ENCODE measurements around the gene RPS6KA1. TPM values are rescaled to one million over a fixed set of nuclear protein-coding genes. Genes with fewer than 3 reads are reported as not detected.

Gene RPS6KA1
- total RNA-seq, 4 donors from 2014 or later = 3.5 to 8.5 (median 6.2) TPM

DNA sequence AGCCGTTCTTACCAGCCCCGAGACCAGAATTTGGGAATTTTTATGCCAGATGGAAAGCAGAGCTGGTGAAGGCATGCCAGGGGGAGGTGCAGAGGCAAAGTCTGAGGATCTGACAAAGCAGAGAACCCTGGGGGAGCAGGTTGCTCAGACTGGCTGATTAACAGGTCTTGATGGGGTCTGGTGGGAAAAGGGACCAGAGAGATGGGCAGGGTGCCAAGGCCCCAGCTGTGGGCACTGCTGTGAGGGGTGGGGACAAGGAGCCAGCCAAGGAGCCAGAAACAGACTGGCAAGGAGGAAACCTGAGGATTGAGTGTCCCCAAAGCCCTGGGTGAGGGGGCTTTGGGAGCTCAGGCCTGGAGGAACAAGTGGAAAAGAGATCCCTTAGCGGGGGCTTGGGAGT is 21.4 kb downstream of the RPS6KA1 start:
- WGBS, 2 donors (ENCODE audit: low coverage in 1 of 2) = 90% methylated on average over 3 of the region's 3 CpGs; no CpG with 5 or more reads in 1 of the 2 donors
- no peak for ATAC-seq
- H3K27me3 ChIP-seq = peaks cover 7% of the 10 kb centered on the region
- H3K4me1 ChIP-seq = no peaks in the 10 kb centered on the region
- H3K9me3 ChIP-seq = no peaks in the 10 kb centered on the region
- no peak for TF ChIP-seq EP300 (IDR thresholded peaks at IDR 0.05)
- no peak for TF ChIP-seq POLR2AphosphoS5 (IDR thresholded peaks at IDR 0.05)
- TF ChIP-seq POLR2A (IDR thresholded peaks at IDR 0.05) = no peak
- TF ChIP-seq, protein P1, sequence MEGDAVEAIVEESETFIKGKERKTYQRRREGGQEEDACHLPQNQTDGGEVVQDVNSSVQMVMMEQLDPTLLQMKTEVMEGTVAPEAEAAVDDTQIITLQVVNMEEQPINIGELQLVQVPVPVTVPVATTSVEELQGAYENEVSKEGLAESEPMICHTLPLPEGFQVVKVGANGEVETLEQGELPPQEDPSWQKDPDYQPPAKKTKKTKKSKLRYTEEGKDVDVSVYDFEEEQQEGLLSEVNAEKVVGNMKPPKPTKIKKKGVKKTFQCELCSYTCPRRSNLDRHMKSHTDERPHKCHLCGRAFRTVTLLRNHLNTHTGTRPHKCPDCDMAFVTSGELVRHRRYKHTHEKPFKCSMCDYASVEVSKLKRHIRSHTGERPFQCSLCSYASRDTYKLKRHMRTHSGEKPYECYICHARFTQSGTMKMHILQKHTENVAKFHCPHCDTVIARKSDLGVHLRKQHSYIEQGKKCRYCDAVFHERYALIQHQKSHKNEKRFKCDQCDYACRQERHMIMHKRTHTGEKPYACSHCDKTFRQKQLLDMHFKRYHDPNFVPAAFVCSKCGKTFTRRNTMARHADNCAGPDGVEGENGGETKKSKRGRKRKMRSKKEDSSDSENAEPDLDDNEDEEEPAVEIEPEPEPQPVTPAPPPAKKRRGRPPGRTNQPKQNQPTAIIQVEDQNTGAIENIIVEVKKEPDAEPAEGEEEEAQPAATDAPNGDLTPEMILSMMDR (IDR thresholded peaks at IDR 0.05) = no peak
- H3K27ac ChIP-seq = no peak overlapping the region
- H3K36me3 ChIP-seq = peaks cover 0 to 5% of the 10 kb centered on the region in 2 donors
- H3K4me3 ChIP-seq = no peak overlapping the region

DNA sequence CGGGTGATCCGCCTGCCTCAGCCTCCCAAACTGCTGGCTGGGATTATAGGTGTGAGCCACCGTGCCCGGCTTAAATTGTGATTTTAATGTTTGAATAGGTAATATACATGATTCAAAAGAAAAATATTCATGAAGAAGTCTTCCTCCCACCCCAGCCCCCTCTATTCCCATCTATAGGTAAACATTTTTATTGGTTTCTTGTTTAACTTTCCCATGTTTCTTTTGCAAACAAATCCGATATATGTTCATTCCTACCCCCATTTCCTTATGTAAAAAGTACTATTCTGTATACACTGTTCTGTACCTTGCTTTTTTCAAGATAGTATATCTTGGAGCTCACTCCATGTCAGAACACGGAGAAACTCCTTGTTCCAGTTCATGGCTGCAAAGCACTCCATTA is 23.2 kb downstream of the RPS6KA1 start:
- TF ChIP-seq, protein P1 (IDR thresholded peaks at IDR 0.05) = no peak
- no peak for TF ChIP-seq EP300 (IDR thresholded peaks at IDR 0.05)
- TF ChIP-seq POLR2A (IDR thresholded peaks at IDR 0.05) = no peak
- WGBS, 2 donors (ENCODE audit: low coverage in 1 of 2) = 84 to 93% methylated on average over 5 to 6 of the region's 6 CpGs

DNA sequence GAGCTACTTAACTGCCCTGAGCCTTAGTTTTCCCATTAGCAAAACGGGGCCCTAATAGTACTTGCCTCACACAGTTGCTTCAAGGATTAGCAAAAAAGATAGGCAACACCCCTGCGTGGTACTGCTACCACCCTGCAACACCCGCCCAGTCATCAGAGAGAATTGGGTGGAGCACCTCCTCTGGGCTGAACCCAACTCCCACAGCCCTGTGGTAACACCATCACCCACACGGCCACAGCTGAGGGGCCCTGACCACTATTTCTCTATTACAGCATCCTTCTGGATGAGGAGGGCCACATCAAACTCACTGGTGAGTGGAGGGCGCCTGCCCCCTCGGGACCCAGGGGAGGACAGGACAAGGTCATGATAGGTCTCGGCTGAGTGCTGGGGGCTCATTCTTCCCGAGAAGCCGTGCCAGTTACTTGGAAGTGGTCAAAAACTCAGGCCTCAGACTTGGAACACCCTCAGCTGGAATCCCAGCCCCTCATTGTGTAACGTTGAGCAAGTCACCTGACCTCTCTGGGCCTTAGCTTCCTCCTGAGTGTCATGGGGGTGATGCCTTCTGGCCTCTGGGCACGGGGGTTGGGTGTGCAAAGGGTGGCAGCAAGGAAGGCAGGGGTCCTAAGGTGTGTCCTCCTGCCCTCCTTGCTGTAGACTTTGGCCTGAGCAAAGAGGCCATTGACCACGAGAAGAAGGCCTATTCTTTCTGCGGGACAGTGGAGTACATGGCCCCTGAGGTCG is 24.6 kb downstream of the RPS6KA1 start:
- no peak for ATAC-seq
- WGBS, 2 donors (ENCODE audit: low coverage in 1 of 2) = 80% methylated on average over 1 of the region's 14 CpGs; no CpG with 5 or more reads in 1 of the 2 donors
- Histone ChIP-seq H3K4me3 (no peak overlapping the region), H3K9me3 (no peaks in the 10 kb centered on the region), H3K36me3 (peaks cover 0 to 5% of the 10 kb centered on the region in 2 donors), H3K27me3 (no peaks in the 10 kb centered on the region), H3K27ac (no peak overlapping the region), H3K4me1 (no peaks in the 10 kb centered on the region)
- TF ChIP-seq POLR2AphosphoS5 (IDR thresholded peaks at IDR 0.05) (no peak), EP300 (IDR thresholded peaks at IDR 0.05) (no peak)
- TF ChIP-seq, protein P1 (IDR thresholded peaks at IDR 0.05) = no peak

More for the DNA sequence above, 23.2 kb downstream of the RPS6KA1 start:
- peaks cover 0 to 5% of the 10 kb centered on the region in 2 donors for H3K36me3 ChIP-seq
- H3K27ac ChIP-seq = no peak overlapping the region
- no peaks in the 10 kb centered on the region for H3K9me3 ChIP-seq
- no peak for ATAC-seq
- H3K4me3 ChIP-seq = no peak overlapping the region
- H3K27me3 ChIP-seq = no peaks in the 10 kb centered on the region
- no peaks in the 10 kb centered on the region for H3K4me1 ChIP-seq

DNA sequence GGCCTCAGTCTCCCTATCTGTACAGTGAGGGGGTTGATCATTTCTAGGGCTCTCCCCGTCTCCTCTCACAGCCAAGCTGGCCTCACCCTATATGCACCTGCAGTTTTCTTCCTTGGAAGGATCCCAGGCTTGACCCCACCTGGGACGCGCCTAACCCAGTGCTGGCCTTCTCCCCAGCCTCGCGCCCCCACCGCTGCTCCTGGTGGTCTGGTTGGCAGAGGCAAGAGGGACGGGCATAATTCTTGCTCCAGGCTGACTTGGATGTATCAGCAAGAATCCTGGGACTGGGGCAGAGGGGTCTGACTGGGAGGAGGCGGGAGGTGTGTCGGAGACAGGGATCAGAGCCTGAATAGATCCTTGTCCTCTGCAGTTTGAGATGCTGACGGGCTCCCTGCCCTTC is 25.2 kb downstream of the RPS6KA1 start:
- no peaks in the 10 kb centered on the region for H3K9me3 ChIP-seq
- peaks cover 0 to 5% of the 10 kb centered on the region in 2 donors for H3K36me3 ChIP-seq
- ATAC-seq = no peak
- H3K27me3 ChIP-seq = no peaks in the 10 kb centered on the region
- H3K4me3 ChIP-seq = no peak overlapping the region
- 92% methylated on average over 2 of the region's 10 CpGs; no CpG with 5 or more reads in 1 of the 2 donors for WGBS, 2 donors (ENCODE audit: low coverage in 1 of 2)
- no peaks in the 10 kb centered on the region for H3K4me1 ChIP-seq
- no peak for TF ChIP-seq POLR2A (IDR thresholded peaks at IDR 0.05)
- TF ChIP-seq EP300 (IDR thresholded peaks at IDR 0.05) = no peak
- TF ChIP-seq, protein P1 (IDR thresholded peaks at IDR 0.05) = no peak
- H3K27ac ChIP-seq = no peak overlapping the region

DNA sequence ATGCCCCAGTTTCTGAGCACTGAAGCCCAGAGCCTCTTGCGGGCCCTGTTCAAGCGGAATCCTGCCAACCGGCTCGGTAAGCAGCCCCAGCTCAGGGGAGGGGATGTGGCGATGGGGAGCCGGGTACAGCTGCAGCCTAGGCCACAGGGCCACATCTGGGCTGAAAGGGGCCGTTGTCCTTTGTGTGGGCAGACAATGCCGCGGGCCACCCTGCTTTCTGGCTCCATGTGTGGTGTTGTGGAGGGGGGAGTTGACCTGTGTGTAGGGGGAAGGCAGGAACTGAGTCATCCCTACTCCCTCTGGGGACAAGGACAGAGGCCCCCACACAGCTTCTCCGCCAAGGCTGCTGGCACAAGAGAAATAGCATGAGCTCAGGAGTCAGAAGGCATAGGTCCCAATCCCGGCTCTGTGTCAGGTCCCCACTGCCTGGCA is 26.0 kb downstream of the RPS6KA1 start:
- Histone ChIP-seq H3K36me3 (peaks cover 0 to 5% of the 10 kb centered on the region in 2 donors), H3K4me3 (no peak overlapping the region), H3K27me3 (no peaks in the 10 kb centered on the region), H3K27ac (no peak overlapping the region), H3K4me1 (no peaks in the 10 kb centered on the region), H3K9me3 (no peaks in the 10 kb centered on the region)
- no peak for ATAC-seq
- WGBS, 2 donors (ENCODE audit: low coverage in 1 of 2) = 67% methylated on average over 1 of the region's 11 CpGs; no CpG with 5 or more reads in 1 of the 2 donors
- TF ChIP-seq POLR2A (IDR thresholded peaks at IDR 0.05) (no peak), POLR2AphosphoS5 (IDR thresholded peaks at IDR 0.05) (no peak)
- TF ChIP-seq, protein P1 (IDR thresholded peaks at IDR 0.05) = no peak
